NCI-H187 (cell line): ENCODE results near the gene BASP1.
"Not testable (repeated sequence)": the region's sequence is repeated elsewhere in the genome, so short reads cannot be mapped to it uniquely, and the experiment has no call there.

ENCODE experiments used
- DNase-seq, 2 experiments: peaks; one replicate each; lab custom pipeline; 2025; lab: John Stamatoyannopoulos, UW

Gene BASP1

DNA sequence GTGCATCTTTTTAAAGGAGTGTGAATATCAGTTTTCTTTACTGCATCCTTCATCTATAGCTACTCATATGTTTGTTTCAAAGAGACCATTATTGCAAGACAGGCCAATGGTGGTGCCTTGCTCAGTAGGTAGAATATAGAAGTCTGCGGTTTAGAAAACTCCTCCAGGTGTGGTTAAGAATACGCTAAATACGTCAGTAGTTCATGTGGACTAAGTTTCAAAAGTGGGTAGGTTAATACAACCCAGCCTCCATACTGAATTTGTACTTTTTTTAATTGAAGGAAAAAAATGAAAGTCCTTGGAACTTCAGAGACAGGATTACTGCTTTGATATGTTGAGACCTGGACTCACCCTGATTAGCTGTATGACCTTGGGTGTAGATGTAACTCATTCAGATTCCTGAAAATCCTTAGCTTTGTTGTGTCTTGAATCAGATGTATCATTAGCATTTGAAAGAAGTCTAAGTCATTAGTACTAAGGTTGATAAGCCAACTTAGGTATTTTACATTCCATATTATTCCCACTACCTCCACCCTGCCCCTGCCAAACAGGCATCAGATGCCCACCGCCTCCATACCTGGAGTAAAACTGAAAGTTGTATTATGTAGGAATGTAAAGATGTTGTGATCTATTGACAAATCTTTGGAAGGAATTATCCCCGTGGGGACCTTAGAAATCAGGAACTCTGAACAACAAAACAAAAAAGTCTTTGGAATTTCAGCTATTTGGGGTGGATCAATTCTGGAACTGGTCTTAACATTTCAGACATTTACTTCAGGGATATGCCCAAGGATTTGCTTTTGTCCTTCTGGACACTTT lies 6.1 kb downstream of the BASP1 start:
- no peak for DNase-seq

DNA sequence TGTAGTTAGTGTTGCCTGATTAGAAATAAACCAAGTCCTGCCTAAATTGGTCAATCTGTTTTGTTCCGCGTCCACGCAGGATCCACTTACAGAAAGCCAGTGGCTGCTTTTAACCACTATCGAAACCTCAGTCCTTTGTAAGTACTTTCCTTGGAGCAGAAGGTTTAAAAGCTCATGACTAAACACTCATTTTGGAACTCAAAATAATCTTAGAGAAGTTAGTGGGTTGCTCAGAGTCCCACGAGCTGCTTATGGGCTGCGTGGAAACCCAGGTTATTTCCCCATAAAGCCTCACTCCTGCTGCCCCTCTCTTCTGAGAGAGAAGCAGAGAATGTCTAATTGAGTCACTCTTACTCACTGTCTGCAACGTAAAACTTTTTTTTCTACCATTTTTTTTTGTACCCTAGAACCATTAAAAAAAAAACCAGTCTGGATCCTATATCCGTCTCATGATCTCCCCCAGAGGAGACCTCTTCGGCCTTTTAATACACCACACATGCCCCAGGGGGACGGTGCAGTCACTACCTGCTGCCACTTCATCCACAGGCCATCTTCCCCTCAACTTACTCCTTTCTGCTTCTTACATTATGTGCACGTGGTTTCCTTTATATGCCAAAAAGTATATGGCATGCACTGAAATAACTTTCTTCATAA lies 7.6 kb downstream of the BASP1 start:
- no peak for DNase-seq

DNA sequence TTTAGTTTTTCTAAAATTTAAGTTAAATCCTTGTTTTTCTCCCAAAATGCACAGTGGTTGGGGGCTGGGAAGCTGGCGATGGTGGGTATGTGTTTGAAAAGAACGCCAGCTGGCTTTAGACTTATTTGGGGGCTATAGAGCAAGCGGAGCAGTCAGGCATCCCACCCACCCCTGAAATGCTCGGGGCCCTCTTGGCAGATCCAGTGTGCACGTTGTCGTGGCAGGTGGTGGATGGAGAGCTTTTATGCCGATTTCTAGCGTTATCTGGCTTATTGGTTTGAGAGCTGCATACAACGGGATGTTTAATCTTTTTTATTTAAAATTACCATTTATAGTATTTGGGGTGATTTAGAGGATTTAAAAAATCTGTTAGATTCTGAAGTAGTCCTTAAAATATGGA lies 8.1 kb downstream of the BASP1 start:
- no peak for DNase-seq

DNA sequence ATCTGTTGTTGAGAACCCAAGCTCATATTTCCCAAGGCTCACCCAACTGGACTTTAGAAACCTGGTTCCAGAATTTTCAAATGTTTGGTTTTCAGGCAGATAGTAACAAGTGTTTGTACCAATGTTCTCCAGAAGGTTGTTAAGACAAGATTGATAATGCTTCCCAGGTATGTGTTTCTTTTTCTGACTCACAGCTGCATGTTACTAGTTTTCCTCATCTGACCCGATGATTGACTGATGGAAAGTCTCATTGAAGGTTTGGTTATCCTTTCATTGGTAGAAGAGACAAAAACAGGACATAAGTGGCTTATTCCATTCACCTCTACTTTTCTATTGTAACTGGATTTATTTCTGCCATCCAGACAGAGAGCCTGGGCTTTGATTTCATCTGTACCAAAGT lies 10.4 kb downstream of the BASP1 start:
- no peak for DNase-seq

DNA sequence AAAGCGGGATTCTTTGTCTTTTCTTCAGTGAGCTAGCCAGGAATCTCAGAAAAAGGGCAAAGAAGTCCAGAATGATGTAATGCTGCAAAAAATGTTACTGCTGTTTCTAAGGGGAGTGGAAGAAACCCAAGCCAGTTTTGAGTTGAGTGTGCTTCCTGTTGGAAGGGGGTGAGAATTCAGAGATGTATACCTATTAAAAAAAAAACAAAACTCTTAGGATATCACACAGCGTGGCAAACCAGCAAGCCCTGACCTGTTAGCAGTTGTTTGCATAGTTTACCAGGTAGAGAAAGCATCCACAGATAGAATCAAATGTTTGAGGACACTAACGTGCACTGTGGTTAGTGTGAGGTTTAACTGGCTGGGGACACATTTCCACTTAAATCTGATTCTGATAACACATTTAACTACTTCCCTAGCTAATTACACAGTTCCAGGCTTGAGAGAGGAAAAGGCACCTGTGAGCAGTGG lies 11.4 kb downstream of the BASP1 start:
- DNase-seq: no peak

DNA sequence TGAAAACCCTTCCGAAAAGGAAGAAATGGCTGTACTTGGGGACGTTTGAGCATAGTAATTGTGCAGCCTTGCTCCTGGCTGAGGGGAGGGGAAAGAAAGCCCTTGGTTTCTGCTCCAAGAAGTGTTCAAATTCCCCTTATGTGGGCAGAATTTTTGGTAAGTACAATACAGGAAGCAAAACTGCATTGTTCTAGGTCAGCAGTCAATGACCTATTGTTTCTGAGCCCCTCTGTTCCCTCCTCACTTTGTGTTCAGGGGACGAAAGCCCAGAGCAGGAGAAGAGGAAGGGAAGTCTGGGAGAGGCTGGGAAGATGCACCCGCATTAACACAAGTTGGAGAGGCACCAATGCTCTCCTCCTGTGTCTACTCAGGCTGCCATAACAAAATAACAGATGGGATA lies 11.9 kb downstream of the BASP1 start:
- DNase-seq: no peak

DNA sequence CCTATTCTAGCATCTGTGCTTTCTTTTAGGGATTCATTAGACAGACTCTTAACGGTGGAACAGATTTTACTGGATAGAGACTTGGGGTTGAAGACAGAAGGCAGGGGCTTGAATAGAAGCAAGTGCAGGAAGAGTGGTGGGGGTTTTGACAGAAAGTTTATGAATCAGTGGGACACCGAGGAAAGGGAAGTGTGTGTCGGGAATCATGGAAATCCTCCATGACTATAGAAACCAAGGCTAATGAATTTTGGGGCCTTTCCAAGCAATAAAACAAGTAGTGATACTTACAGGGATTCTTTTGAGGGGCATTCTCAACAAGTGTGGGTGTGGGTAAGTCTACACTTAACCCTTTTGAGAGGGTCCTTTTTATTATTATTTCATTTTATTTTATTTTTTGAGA lies 12.8 kb downstream of the BASP1 start:
- DNase-seq: no peak

DNA sequence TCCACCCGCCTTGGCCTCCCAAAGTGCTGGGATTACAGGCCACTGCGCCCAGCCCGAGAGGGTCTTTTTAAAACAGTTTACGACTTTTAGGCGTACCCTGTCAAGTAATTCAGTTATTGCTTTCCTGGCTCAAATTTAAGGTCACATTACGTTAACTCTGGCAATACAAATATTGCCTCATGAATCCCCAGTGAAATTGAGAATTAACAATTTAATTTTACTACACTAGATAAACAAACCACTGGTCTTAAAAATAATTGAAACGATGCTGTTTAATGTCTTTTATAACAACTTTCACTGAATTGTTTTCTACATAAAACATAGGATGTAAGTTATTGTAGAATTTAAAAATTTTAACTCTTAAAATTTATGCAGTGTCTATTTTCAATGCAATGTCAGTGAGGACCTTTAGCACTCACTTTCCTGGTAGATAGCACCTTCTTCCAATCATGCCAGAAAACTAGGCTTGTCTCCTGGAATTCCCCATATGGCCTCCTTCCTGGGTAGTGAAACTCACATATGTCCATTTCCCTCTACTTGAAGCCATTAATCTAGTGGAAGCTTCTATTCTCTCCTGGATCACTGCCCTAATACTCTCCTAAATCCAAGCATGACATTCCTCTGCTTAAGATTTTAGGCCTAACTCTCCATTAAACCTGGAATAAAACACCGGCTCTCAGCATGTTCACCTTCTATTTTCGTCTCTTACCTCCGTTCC lies 13.5 kb downstream of the BASP1 start:
- no peak for DNase-seq

DNA sequence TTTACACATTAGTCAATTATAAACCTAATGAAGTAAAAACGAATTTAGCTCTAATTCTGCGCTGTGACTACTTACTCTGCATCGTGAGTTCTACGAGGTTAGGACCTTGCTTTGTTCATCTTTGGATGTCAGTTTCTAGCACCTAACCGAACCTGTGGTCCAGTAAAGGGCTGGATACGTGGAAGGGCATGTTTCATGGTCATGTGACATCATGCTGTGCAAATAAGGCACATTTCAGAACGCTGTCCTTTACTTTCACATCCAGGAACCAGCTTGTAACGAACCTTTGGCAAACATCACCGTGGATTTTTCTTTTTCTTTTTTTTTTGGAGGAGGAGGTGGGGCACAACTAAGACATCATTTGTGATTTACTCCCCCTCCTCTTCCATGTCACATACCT lies 15.0 kb downstream of the BASP1 start:
- DNase-seq: no peak

DNA sequence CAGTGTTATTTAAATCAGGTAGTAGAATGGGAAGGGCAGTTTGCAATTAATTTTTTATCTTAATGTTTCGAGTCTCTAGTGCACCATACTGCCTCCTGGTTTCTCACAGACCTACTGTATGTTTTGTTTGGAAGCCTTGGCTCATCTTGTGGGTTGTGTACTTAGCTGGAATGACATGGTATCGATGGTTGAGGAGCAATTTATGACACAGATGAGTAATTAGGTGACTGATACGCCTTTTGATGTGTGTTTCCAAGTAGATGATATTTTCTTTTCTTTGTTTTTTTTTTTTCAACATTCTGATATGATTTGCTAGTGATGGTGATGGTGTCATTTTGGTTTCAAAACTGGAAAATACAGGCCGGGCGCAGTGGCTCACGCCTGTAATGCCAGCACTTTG lies 16.1 kb downstream of the BASP1 start:
- DNase-seq: no peak

DNA sequence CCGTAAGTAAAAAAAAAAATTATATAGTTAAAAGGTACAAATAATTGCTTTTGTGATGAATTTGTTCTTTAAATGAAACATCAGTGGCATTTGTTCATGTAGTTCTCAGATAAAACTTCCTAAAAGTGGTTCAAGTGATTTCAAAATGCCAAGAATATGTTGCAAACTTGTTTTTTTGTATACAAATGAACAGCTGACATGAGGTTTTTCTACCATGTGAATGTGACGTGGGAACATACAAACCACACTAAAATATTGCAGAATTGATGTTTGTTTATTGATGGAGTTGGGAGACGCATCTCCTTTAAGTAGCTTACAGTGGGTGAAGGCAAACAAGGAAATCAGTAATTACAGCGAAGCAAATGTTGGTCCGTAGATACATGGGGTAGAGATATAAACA lies 16.9 kb downstream of the BASP1 start:
- DNase-seq: no peak

DNA sequence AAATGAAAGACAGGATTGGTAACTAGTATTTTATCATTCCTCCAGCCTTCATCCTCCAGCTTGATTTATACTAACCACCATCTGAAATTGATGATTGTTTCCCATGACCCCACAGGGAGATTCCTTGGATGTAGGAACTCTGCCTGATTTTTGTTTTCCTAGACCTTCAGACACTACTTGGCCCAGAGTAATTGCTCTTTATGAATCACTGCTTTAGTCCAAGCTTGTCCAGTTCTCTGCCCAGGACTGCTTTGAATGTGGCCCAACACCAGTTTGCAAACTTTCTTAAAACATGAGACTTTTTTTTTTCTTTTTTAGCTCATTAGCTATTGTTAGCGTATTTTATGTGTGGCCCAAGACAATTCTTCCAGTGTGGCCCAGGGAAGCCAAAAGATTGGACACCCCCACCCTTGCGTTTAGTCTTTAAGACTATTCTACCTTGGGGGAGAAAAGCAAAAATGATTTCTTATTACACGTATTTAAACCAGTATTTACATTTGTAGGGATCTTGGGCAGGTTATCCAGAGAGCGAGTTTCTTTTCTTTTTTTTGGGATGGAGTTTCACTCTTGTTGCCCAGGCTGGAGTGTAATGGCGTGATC lies 18.4 kb downstream of the BASP1 start:
- no peak for DNase-seq

DNA sequence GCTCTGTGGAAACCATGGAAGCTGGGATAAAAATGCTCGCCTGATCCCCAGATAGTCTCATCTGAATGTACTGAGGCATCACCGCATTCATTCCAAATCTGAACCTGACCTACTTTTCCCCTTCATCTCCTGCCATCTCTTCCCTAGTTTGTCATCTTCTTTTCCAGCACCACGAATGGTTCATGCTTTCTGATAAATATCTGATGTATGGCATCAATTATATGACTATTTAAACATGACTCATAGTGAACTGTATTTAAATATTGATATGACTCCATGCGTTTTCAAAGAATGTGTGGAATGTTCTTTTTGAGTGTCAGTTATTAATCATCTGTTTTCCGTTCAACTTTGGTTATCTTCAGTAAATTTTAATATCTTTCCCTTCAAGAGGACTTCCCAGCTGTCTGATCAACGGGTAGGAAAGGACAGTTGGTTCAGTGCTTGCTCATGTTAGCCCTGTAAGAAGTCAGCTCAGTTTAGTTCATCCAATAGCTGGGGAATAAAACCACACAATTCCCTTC lies 21.1 kb downstream of the BASP1 start:
- DNase-seq: no peak

DNA sequence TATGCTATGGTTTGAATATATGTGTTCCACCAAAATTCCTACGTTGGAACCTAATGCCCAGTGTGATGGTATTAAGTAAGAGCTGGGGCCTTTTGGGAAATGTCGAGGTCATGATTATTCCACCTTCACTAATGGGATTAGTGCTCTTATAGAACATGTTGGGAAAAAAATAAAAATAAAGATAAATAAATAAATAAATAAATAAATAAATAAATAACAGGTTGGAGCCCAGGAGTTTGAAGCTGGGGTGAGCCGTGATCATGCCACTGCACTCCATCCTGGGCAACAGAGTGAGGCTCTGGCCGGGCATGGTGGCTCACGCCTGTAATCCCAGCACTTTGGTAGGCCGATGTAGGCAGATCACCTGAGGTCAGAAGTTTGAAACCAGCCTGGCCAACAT lies 22.5 kb downstream of the BASP1 start:
- DNase-seq: no peak

DNA sequence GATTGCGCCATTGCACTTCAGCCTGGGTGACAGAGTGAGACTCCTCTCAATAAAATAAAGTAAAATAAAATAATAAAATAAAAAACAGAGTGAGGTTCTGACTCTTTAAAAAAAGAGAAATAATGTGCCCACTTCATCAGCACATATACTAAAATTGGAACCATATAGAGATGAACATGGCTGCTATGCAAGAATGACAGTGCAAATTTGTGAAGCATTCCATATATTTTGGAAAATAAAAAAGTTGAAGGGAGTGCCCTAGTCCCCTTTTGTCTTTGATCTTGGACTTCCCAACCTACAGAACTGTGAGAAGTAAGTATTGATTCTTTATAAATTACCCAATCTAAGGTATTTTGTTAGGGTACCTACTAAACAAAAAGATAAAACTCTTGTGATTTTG lies 23.1 kb downstream of the BASP1 start:
- DNase-seq: no peak

DNA sequence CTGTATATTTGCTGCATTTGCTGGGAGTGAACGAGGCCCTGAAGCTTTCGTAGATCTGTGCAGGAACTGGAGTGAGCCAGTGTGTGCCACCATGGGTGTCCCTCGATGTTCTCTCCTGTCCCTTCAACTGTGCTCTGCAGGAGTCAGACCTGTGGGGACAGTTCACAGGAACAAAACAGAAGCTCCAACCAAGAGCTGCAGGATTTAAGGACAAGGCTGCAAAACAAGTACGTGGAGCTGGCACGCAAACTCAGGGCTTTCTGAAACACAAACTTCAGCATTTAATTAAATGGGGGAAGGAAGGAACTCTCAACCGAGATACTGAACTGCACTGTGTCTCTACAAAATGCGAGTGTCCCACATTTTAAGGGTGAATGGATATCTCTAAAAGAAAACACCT lies 24.2 kb downstream of the BASP1 start:
- no peak for DNase-seq

DNA sequence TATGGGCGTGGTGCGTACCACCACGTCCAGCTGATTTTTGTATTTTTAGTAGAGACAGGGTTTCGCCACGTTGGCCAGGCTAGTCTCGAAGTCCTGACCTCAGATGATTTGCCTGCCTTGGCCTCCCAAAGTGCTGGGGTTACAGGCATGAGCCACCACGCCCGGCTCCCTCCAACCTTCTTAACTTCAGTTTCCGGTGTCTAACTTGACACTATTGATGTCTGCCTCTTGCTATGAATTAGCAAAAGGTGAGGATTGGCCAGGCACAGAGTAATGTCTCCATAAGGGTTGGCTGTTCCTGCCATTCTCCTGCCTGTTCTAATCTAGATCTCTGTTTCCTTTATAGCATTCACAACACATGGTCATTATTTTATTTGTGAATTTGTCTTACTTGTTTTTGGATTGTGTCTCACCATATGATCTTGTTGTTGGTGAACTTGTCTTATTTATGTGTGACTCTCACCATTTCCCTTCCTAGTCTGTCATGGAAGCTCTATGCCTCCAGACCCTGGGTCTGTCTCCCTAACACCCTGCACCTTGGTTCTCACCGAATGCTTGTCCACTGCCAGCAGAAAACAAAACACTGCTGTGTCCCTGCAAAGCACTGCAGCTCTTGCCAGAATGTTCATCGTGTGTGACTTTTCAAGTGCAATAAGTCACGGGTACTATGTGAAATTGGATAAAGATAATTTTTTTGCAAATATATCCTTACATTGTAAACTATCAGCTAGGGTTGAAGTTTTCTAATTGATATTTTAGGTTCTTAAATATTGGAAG lies 26.0 kb downstream of the BASP1 start:
- DNase-seq: no peak

DNA sequence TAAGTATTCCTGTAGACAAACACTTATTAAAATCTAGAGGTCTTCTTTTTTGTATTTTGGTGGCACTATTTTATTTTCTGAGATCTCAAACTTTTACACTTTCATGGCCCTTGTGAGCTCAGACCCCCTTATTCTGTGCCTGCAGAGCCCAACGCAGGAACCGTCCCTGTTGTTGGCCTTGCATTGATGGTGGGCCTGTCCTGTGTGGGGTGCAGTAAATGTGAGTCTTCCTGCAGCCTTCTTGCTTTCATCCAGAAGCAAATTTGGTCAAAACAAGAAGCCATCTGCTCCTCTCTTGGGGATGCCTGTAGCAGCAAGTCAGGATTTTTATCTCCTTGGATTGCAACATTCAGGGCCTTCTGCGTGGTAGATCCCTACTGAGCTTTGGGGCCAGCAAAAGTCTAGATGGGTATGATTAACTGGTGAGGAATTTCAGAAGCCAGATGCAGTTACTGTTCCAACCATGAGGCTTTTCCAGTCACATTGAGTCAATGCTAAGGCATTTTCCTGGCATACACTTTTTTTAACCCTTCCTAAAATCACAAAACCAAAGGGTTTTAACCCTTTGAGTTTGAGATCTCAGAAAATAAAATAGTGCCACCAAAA lies 31.7 kb downstream of the BASP1 start:
- DNase-seq: no peak

DNA sequence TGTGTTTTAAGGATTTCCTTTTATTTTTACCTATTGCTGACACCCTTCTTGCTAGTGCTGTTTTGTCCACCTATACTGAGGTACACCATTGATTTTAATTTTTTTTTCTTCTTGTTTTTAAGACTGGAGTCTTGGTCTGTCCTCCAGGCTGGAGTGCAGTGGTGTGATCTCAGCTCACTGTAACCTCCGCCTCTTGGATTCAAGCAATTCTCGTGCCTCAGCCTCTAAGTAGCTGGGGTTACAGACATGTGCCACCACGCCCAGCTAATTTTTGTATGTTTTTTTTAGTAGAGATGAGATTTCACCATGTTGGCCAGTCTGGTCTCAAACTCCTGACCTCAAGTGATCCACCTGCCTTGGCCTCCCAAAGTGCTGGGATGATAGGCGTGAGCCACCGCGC lies 32.4 kb downstream of the BASP1 start:
- not testable (repeated sequence) for DNase-seq

DNA sequence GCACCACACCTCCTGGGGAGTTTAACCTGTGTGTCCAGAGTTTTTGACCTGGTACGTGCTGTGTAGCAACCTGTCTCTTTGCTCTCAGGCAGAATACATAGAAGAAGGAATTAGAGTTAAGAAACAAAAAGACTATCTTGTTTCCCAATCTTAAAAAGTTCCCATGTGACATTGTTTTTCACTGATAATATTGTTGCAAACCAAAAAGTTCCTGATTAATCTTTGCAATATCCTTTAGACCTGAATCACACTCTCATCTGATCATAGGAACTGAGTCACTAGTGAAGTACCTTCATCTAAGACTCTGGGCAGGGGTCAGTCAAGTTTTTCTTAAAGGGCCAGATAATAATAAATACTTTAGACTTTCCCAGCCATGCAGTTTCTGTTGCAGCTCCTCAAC lies 35.1 kb downstream of the BASP1 start:
- no peak for DNase-seq

DNA sequence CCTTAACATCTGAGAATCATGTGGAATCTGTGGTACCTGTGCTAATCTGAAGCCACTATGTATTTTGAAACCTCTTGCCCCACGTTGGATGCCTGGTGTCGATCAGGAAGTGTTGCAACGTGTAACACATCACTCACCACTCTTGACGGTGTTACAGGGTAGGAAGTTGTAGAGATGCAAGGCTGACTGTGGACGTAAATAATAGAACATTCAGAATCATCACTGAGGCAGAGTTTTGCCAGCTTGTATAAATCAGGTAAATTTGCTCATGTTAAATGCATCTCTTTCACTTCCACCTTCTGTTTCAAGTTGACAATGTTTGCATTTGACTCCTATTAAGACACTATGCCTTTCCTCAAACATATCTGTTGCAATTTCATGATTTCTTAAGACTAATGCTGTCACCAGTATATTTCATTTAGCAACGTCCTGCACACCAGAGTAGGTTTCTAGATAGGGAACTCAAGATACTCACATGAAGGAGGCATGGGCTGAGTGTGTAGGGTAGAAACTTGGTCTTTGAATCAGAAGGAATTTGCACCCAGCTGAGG lies 38.1 kb downstream of the BASP1 start:
- DNase-seq: no peak
